Fibroblast of skin of scalp (primary cell): ENCODE results near the gene PPP1R27. TPM values are rescaled to one million over a fixed set of nuclear protein-coding genes. Genes with fewer than 3 reads are reported as not detected.

Experiments used
- DNase-seq: peaks from one replicate; pipeline ENCODE4 v3.0.0-alpha.2; 2013
- polyA plus RNA-seq, 2 experiments: library from polyadenylated mRNA; unstranded; fragments of 120-200 nt; gene quantifications; one replicate each; pipeline ENCODE4 v1.2.1, GENCODE V29; 2013; ENCODE audit not compliant: insufficient read length in 2 of 2

PPP1R27 gene
- polyA plus RNA-seq (2013, experiment 1 of 2; ENCODE audit: insufficient read length), result not detected
- 2.2 TPM for polyA plus RNA-seq (2013, experiment 2 of 2; ENCODE audit: insufficient read length)

- DNase-seq, result no peak
Measured at GRCh38 chr17:81834831-81835267, at the start of gene PPP1R27. PPP1R27 (minus strand) TSS chr17:81835050; CDS start chr17:81834953, 97 bp downstream.

GRCh38 chr17:81884520-81884919 lies 49.7 kb upstream of the PPP1R27 start:
- DNase-seq, result peak; percentile 37

GRCh38 chr17:81879121-81879520 lies 44.3 kb upstream of the PPP1R27 start:
- DNase-seq, result no peak

GRCh38 chr17:81878294-81878693 lies 43.4 kb upstream of the PPP1R27 start:
- no peak for DNase-seq

- no peak for DNase-seq
Measured at GRCh38 chr17:81877569-81877968, 42.7 kb upstream of the PPP1R27 start.

- DNase-seq, result peak; percentile 92
Measured at GRCh38 chr17:81871387-81872230, 36.8 kb upstream of the PPP1R27 start.

- no peak for DNase-seq
Measured at GRCh38 chr17:81870981-81871386, 36.1 kb upstream of the PPP1R27 start, which contains the start of gene ARHGDIA. ARHGDIA (minus strand) TSS chr17:81871337; CDS start chr17:81869930, 1,407 bp downstream.

- peak; percentile 36 for DNase-seq
Measured at GRCh38 chr17:81870131-81870980, 35.5 kb upstream of the PPP1R27 start.

- DNase-seq, result peak; percentile 60
Measured at GRCh38 chr17:81869221-81870130, 34.6 kb upstream of the PPP1R27 start.

GRCh38 chr17:81868674-81869220 lies 33.9 kb upstream of the PPP1R27 start:
- DNase-seq, result peak; percentile 93

GRCh38 chr17:81867991-81868673 lies 33.3 kb upstream of the PPP1R27 start:
- DNase-seq, result no peak

GRCh38 chr17:81867170-81867990 lies 32.5 kb upstream of the PPP1R27 start:
- DNase-seq, result peak; percentile 63

GRCh38 chr17:81866440-81867169 lies 31.8 kb upstream of the PPP1R27 start:
- DNase-seq, result peak; percentile 21

GRCh38 chr17:81865733-81866439 lies 31.0 kb upstream of the PPP1R27 start:
- no peak for DNase-seq

- DNase-seq, result no peak
Measured at GRCh38 chr17:81865358-81865732, 30.5 kb upstream of the PPP1R27 start.

- no peak for DNase-seq
Measured at GRCh38 chr17:81863833-81864768, 29.3 kb upstream of the PPP1R27 start.

GRCh38 chr17:81863123-81863675 lies 28.3 kb upstream of the PPP1R27 start:
- DNase-seq, result no peak
